Measurements from ENCODE around the gene CDH4.

GRCh38 chr20:61306937-61307475, 54.9 kb downstream of the CDH4 start:
- TF ChIP-seq REST (IDR thresholded peaks at IDR 0.05; ENCODE audit: insufficient replicate concordance, low read depth): no peak
- no peak for TF ChIP-seq POLR2AphosphoS5 (IDR thresholded peaks at IDR 0.05; ENCODE audit: low read depth)
- TF ChIP-seq CTCF (IDR thresholded peaks at IDR 0.05; ENCODE audit: insufficient read depth, low read length): no peak
